Endothelial cell of umbilical vein (primary cell): ENCODE measurements around the gene HLA-DPA1. TPM values are rescaled to one million over a fixed set of nuclear protein-coding genes. Genes with fewer than 3 reads are reported as not detected.

ENCODE experiments used
- BruUV-seq: library from RNA; stranded (reverse); fragments of 400-500 nt; replicated peaks from 2 replicates; lab custom pipeline; 2021; lab: Mats Ljungman, UMichigan
- CTCF ChIA-PET: fragments of 300-600, 350-600 bp; sonication (Branson Sonifier 250); formaldehyde crosslinking; loops from one replicate; lab custom pipeline; 2021; ENCODE audit warnings: antibody characterized with exemption, inconsistent platforms; lab: Charles Lee
- POLR2A ChIA-PET: fragments of 300-600, 350-600 bp; sonication (Branson Sonifier 250); formaldehyde crosslinking; loops from one replicate; lab custom pipeline; 2021; ENCODE audit warnings: antibody characterized with exemption, inconsistent platforms; lab: Charles Lee
- DNase-seq: peaks from one replicate; pipeline ENCODE4 v3.0.0-alpha.2; 2011; ENCODE audit warnings: low read depth, low spot score
- FAIRE-seq: peaks from 2 replicates; lab custom pipeline; 2011; peaks lifted over from hg19 to GRCh38; lab: Jason Lieb, UNC
- H2AFZ ChIP-seq: 2 replicates; pipeline ENCODE4 v1.6.0; 2012; ENCODE audit warnings: low read depth, low read length, control low read depth, inconsistent platforms
- H3K27ac ChIP-seq: 2 replicates; pipeline ENCODE4 v1.5.1; 2011; ENCODE audit warnings: low read depth, mild to moderate bottlenecking, control low read depth, low read length, moderate library complexity; ENCODE audit not compliant: insufficient read depth
- H3K27me3 ChIP-seq, 2 experiments: 2 replicates each; pipeline versions ENCODE4 v1.6.0 to v1.6.1; 2011; ENCODE audit warnings: low read length in 2 of 2, mixed read lengths in 1 of 2; ENCODE audit not compliant: control insufficient read depth in 2 of 2, insufficient read depth in 2 of 2
- H3K36me3 ChIP-seq, 2 experiments: 2 replicates in 1 of 2; 3 replicates in 1 of 2; pipeline ENCODE4 v1.5.1; 2011; ENCODE audit warnings: low read length in 2 of 2, mild to moderate bottlenecking in 1 of 2, moderate library complexity in 1 of 2; ENCODE audit not compliant: control insufficient read depth in 2 of 2, insufficient read depth in 2 of 2; ENCODE audit errors: extremely low read depth in 1 of 2
- H3K4me1 ChIP-seq: 3 replicates; pipeline ENCODE4 v1.5.1; 2011; ENCODE audit warnings: mild to moderate bottlenecking, low read length; ENCODE audit not compliant: control insufficient read depth, insufficient read depth; ENCODE audit errors: extremely low read depth
- H3K4me2 ChIP-seq: 2 replicates; pipeline ENCODE4 v1.6.1; 2011; ENCODE audit warnings: low read length, control low read depth, mixed read lengths; ENCODE audit not compliant: insufficient read depth
- H3K4me3 ChIP-seq, 3 experiments: fragments of 200-600 bp in 1 of 3; sonication (generic), shearing (Covaris generic) in 1 of 3; replicated peaks in 1 of 3; 2 replicates each; pipeline ENCODE4 v1.5.1; 2011 to 2016; ENCODE audit warnings: control low read depth in 3 of 3, low read length in 3 of 3, mild to moderate bottlenecking in 2 of 3, inconsistent platforms in 1 of 3, low read depth in 1 of 3, moderate library complexity in 1 of 3; ENCODE audit not compliant: insufficient read depth in 1 of 3
- H3K79me2 ChIP-seq: 2 replicates; pipeline ENCODE4 v1.6.0; 2012; ENCODE audit warnings: low read length, inconsistent platforms; ENCODE audit not compliant: control insufficient read depth, insufficient read depth
- H3K9ac ChIP-seq: replicated peaks from 2 replicates; pipeline ENCODE3; 2011; ENCODE audit warnings: low read length, control low read depth; ENCODE audit not compliant: insufficient read depth; ENCODE audit errors: extremely low read depth
- H3K9me1 ChIP-seq: replicated peaks from 3 replicates; pipeline ENCODE4 v1.6.0; 2011; ENCODE audit warnings: mild to moderate bottlenecking, low read length; ENCODE audit not compliant: control insufficient read depth, insufficient read depth; ENCODE audit errors: extremely low read depth
- H3K9me3 ChIP-seq: replicated peaks from 2 replicates; pipeline ENCODE4 v1.5.1; 2012; ENCODE audit warnings: low read length, inconsistent platforms; ENCODE audit not compliant: control insufficient read depth, insufficient read depth
- H4K20me1 ChIP-seq: replicated peaks from 2 replicates; pipeline ENCODE3; 2011; ENCODE audit warnings: mild to moderate bottlenecking, low read length; ENCODE audit not compliant: control insufficient read depth, insufficient read depth; ENCODE audit errors: extremely low read depth
- EZH2 ChIP-seq: IDR thresholded peaks from 2 replicates; pipeline ENCODE4 v1.6.1; 2012; ENCODE audit warnings: borderline replicate concordance, low read depth, mild to moderate bottlenecking, moderate library complexity, low read length, inconsistent platforms; ENCODE audit not compliant: severe bottlenecking
- FOS ChIP-seq: IDR thresholded peaks from 2 replicates; pipeline ENCODE4 v1.6.1; 2011; ENCODE audit warnings: mild to moderate bottlenecking, low read length, moderate library complexity, borderline replicate concordance; ENCODE audit not compliant: insufficient read depth
- GATA2 ChIP-seq: IDR thresholded peaks from 2 replicates; pipeline ENCODE4 v1.7.0; 2011; ENCODE audit warnings: low read depth, mild to moderate bottlenecking, moderate library complexity, mixed read lengths, low read length; ENCODE audit not compliant: insufficient read length, insufficient read depth
- JUN ChIP-seq: IDR thresholded peaks from 2 replicates; pipeline ENCODE4 v1.6.1; 2011; ENCODE audit warnings: borderline replicate concordance, low read depth; ENCODE audit not compliant: insufficient read length, insufficient read depth
- MYC ChIP-seq: IDR thresholded peaks from one replicate; pipeline ENCODE4 v1.6.1; 2011; ENCODE audit warnings: mild to moderate bottlenecking, low read depth, low read length
- POLR2A ChIP-seq: IDR thresholded peaks from 2 replicates; pipeline ENCODE4 v1.6.1; 2012; ENCODE audit warnings: low read depth, mild to moderate bottlenecking, control low read depth, low read length
- POLR2AphosphoS5 ChIP-seq: IDR thresholded peaks from 2 replicates; pipeline ENCODE4 v1.6.1; 2012; ENCODE audit warnings: low read depth, mild to moderate bottlenecking, control low read depth, low read length, moderate library complexity; ENCODE audit not compliant: insufficient read depth
- dilution Hi-C: fragments of 300-500 bp; cut with MboI; formaldehyde crosslinking; loops from one replicate; pipeline ENCODE4 v1.15.0; 2019; ENCODE audit warnings: low sequenced_read_pairs; ENCODE audit not compliant: extremely low pct_ligation_motif_present
- intact Hi-C: fragments of 100-400 bp; cut with micrococcal nuclease; formaldehyde crosslinking; loops from one replicate; pipeline ENCODE4 v1.10.0; 2022
- polyA plus RNA-seq, 4 experiments: library from polyadenylated mRNA; depleted of rRNA in 3 of 4; stranded (reverse) in 3 of 4; unstranded in 1 of 4; fragments of >200 nt; gene quantifications; 2 replicates each; pipeline versions ENCODE4 v1.2.1 to v1.2.3, GENCODE V29; 2011 to 2012; ENCODE audit warnings: missing spikeins in 1 of 4
- total RNA-seq: library from RNA; stranded (reverse); gene quantifications from 2 replicates; pipeline ENCODE4 v1.2.3, GENCODE V29; 2021
- TF ChIP-seq, protein P1 (sequence below): IDR thresholded peaks from 2 replicates; pipeline ENCODE4 v1.6.1; 2011; ENCODE audit not compliant: insufficient read depth, insufficient read length
- TF ChIP-seq, protein P2 (sequence below), 2 donors: IDR thresholded peaks; 1 replicate in 1 of 2; 2 replicates in 1 of 2; pipeline ENCODE4 v1.5.1; 2011; ENCODE audit warnings: low read length in 2 of 2, mild to moderate bottlenecking in 2 of 2, moderate library complexity in 2 of 2, control low read depth in 1 of 2, inconsistent platforms in 1 of 2, low read depth in 1 of 2; ENCODE audit not compliant: insufficient read depth in 1 of 2; ENCODE audit errors: extremely low read depth in 1 of 2

The HLA-DPA1 gene
- total and polyA plus RNA-seq, 2 donors (not counting 3 experiments of a cell fraction or from before 2014, with no cell fraction given), result 23.2 TPM; not detected in 1

DNA sequence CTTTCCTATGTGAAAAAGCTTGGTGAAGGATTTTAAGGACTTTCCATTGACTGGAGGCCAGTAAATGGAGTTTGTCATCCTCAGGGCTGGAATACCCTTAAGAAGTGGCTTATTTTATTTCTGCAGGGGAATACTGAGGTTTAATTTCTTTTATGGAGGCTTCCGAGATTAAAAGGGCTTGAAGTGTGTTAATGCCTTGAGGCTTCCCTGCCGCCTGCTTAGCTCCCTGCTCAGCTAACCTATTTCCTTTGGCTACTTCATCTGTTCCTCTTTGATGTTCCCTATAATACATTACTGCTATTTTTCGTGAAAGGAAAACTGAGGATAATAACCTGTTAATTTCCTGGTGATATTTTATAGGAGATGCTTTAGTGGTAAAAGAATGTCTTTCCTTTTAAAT, 46.6 kb upstream of the HLA-DPA1 start:
- CTCF ChIA-PET, result interaction anchor here (0.9 to 4.6 kb wide), 14 partner anchors 10 to 186 kb away, joined by 3 to 55 read pairs (median 4); partner anchors contain the start of gene HLA-DPB1
- dilution Hi-C loops, result no loop called here
- Histone ChIP-seq H3K4me1 (no peaks in the 10 kb centered on the region), H3K4me3 (no peak overlapping the region), H3K9ac (no peak overlapping the region), H3K27me3 (peaks cover 36 to 37% of the 10 kb centered on the region in 2 experiments), H3K27ac (no peak overlapping the region), H3K9me3 (no peaks in the 10 kb centered on the region), H3K4me2 (no peak overlapping the region), H3K79me2 (no peaks in the 10 kb centered on the region), H2AFZ (no peak overlapping the region), H4K20me1 (no peaks in the 10 kb centered on the region), H3K36me3 (no peaks in the 10 kb centered on the region), H3K9me1 (no peaks in the 10 kb centered on the region)
- DNase-seq (no peak), FAIRE-seq (no peak)
- POLR2A ChIA-PET, result no interaction called here
- intact Hi-C loops, result no loop called here
- TF ChIP-seq POLR2A (no peak), JUN (no peak), MYC (no peak), EZH2 (no peak), GATA2 (no peak), POLR2AphosphoS5 (no peak), FOS (no peak)
- TF ChIP-seq, protein P1, sequence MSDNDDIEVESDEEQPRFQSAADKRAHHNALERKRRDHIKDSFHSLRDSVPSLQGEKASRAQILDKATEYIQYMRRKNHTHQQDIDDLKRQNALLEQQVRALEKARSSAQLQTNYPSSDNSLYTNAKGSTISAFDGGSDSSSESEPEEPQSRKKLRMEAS, result no peak
- TF ChIP-seq, protein P2, sequence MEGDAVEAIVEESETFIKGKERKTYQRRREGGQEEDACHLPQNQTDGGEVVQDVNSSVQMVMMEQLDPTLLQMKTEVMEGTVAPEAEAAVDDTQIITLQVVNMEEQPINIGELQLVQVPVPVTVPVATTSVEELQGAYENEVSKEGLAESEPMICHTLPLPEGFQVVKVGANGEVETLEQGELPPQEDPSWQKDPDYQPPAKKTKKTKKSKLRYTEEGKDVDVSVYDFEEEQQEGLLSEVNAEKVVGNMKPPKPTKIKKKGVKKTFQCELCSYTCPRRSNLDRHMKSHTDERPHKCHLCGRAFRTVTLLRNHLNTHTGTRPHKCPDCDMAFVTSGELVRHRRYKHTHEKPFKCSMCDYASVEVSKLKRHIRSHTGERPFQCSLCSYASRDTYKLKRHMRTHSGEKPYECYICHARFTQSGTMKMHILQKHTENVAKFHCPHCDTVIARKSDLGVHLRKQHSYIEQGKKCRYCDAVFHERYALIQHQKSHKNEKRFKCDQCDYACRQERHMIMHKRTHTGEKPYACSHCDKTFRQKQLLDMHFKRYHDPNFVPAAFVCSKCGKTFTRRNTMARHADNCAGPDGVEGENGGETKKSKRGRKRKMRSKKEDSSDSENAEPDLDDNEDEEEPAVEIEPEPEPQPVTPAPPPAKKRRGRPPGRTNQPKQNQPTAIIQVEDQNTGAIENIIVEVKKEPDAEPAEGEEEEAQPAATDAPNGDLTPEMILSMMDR (IDR thresholded peaks at IDR 0.05; ENCODE audit: extremely low read depth in 1 of 2, insufficient read depth in 1 of 2, low read depth in 1 of 2, low read length in 2 of 2), result no peak
- no TSS peak for BruUV-seq
